DOHH2 (cell line): ENCODE data around the gene FLRT1.

Experiments
- H3F3A ChIP-seq: fragments of 200-600 bp; sonication (generic), shearing (Covaris generic); 2 replicates; pipeline ENCODE4 v1.6.0; 2016; ENCODE audit warnings: antibody characterized with exemption, mild to moderate bottlenecking; ENCODE audit not compliant: control insufficient read depth, insufficient read depth
- H3K27ac ChIP-seq: fragments of 200-600 bp; sonication (generic); 2 replicates; pipeline ENCODE4 v1.5.1; 2014; ENCODE audit warnings: low read depth, mild to moderate bottlenecking, low read length, moderate library complexity
- H3K27me3 ChIP-seq: fragments of 200-600 bp; sonication (generic); 2 replicates; pipeline ENCODE4 v1.6.1; 2014; ENCODE audit warnings: mild to moderate bottlenecking, low read length, mixed read lengths; ENCODE audit not compliant: control insufficient read depth
- H3K36me3 ChIP-seq: fragments of 200-600 bp; sonication (generic); 2 replicates; pipeline ENCODE4 v1.6.1; 2014; ENCODE audit warnings: mild to moderate bottlenecking, low read length, moderate library complexity, mixed read lengths; ENCODE audit not compliant: control insufficient read depth
- H3K4me1 ChIP-seq: fragments of 200-600 bp; sonication (generic); 2 replicates; pipeline ENCODE4 v1.6.1; 2014; ENCODE audit warnings: mild to moderate bottlenecking, low read length, mixed read lengths; ENCODE audit not compliant: control insufficient read depth
- H3K4me2 ChIP-seq: fragments of 200-600 bp; sonication (generic); 2 replicates; pipeline ENCODE4 v1.6.0; 2014; ENCODE audit warnings: mild to moderate bottlenecking, low read length, moderate library complexity
- H3K4me3 ChIP-seq: fragments of 200-600 bp; sonication (generic); 2 replicates; pipeline ENCODE4 v1.5.1; 2014; ENCODE audit warnings: mild to moderate bottlenecking, low read length, mixed read lengths
- H3K79me2 ChIP-seq: fragments of 200-600 bp; sonication (generic); 2 replicates; pipeline ENCODE4 v1.6.1; 2014; ENCODE audit warnings: mild to moderate bottlenecking, low read length, mixed read lengths; ENCODE audit not compliant: control insufficient read depth
- H3K9me2 ChIP-seq: fragments of 200-600 bp; sonication (generic); replicated peaks from 2 replicates; pipeline ENCODE4 v1.6.1; 2014; ENCODE audit warnings: mild to moderate bottlenecking, low read length, mixed read lengths; ENCODE audit not compliant: control insufficient read depth
- H3K9me3 ChIP-seq: fragments of 200-600 bp; sonication (generic); 2 replicates; pipeline ENCODE4 v1.6.1; 2014; ENCODE audit warnings: antibody characterized with exemption, low read length, mixed read lengths; ENCODE audit not compliant: control insufficient read depth, insufficient read depth
- H4K20me1 ChIP-seq: fragments of 200-600 bp; sonication (generic); 2 replicates; pipeline ENCODE4 v1.6.0; 2014; ENCODE audit warnings: low read depth, mild to moderate bottlenecking, antibody characterized with exemption, low read length, moderate library complexity; ENCODE audit not compliant: control insufficient read depth, insufficient read depth
- CTCF ChIP-seq: fragments of 200-600 bp; sonication (generic); IDR thresholded peaks from one replicate; pipeline ENCODE4 v1.5.1; 2014; ENCODE audit warnings: antibody characterized with exemption, mild to moderate bottlenecking, low read depth, low read length; ENCODE audit not compliant: poor library complexity, severe bottlenecking
- EZH2phosphoT487 ChIP-seq: fragments of 200-600 bp; sonication (generic); IDR thresholded peaks from 2 replicates; pipeline ENCODE4 v1.6.1; 2017; ENCODE audit warnings: borderline replicate concordance, mild to moderate bottlenecking, antibody characterized with exemption, low read length, moderate library complexity, mixed read lengths

The FLRT1 gene

GRCh38 chr11:63991558-63991957 is 44.2 kb upstream of the FLRT1 start:
- no peak overlapping the region for H3K4me3 ChIP-seq
- no peak overlapping the region for H3K4me2 ChIP-seq
- no peaks in the 10 kb centered on the region for H3K9me3 ChIP-seq
- no peak overlapping the region for H3K27ac ChIP-seq
- 0 out of 2 replicates have a peak, but pooled peaks cover 3% of the 10 kb centered on the region for H4K20me1 ChIP-seq
- no peaks in the 10 kb centered on the region for H3K27me3 ChIP-seq
- no peaks in the 10 kb centered on the region for H3K9me2 ChIP-seq
- peaks cover 29% of the 10 kb centered on the region for H3K79me2 ChIP-seq
- H3K4me1 ChIP-seq, result peaks cover 9% of the 10 kb centered on the region
- TF ChIP-seq EZH2phosphoT487 (no peak), CTCF (no peak)
- H3K36me3 ChIP-seq, result peaks cover 34% of the 10 kb centered on the region
- H3F3A ChIP-seq, result no peaks in the 10 kb centered on the region

GRCh38 chr11:63993100-63993499 is 42.6 kb upstream of the FLRT1 start:
- H3K36me3 ChIP-seq, result peaks cover 43% of the 10 kb centered on the region
- no peaks in the 10 kb centered on the region for H3K9me3 ChIP-seq
- peaks cover 13% of the 10 kb centered on the region for H3K79me2 ChIP-seq
- TF ChIP-seq CTCF (no peak), EZH2phosphoT487 (no peak)
- no peaks in the 10 kb centered on the region for H3K4me1 ChIP-seq
- no peak overlapping the region for H3K27ac ChIP-seq
- no peak overlapping the region for H3K4me3 ChIP-seq
- no peaks in the 10 kb centered on the region for H4K20me1 ChIP-seq
- H3K9me2 ChIP-seq, result no peaks in the 10 kb centered on the region
- no peaks in the 10 kb centered on the region for H3K27me3 ChIP-seq
- no peaks in the 10 kb centered on the region for H3F3A ChIP-seq
- no peak overlapping the region for H3K4me2 ChIP-seq

GRCh38 chr11:63993993-63994392 is 41.7 kb upstream of the FLRT1 start:
- Histone ChIP-seq H3K4me3 (no peak overlapping the region), H3K9me3 (no peaks in the 10 kb centered on the region), H3F3A (no peaks in the 10 kb centered on the region), H3K27ac (no peak overlapping the region), H3K79me2 (0 out of 2 replicates have a peak, but pooled peaks cover 6% of the 10 kb centered on the region), H3K9me2 (no peaks in the 10 kb centered on the region), H3K4me1 (peaks cover under 1% of the 10 kb centered on the region; the same call in 1 of the 2 replicates), H3K27me3 (no peaks in the 10 kb centered on the region), H4K20me1 (no peaks in the 10 kb centered on the region), H3K4me2 (no peak overlapping the region), H3K36me3 (peaks cover 36% of the 10 kb centered on the region)
- no peak for TF ChIP-seq CTCF

GRCh38 chr11:63996512-63996911 is 39.2 kb upstream of the FLRT1 start:
- Histone ChIP-seq H4K20me1 (no peaks in the 10 kb centered on the region), H3K9me3 (no peaks in the 10 kb centered on the region), H3K27ac (no peak overlapping the region), H3K27me3 (no peaks in the 10 kb centered on the region), H3K9me2 (no peaks in the 10 kb centered on the region), H3K4me1 (peaks cover 19% of the 10 kb centered on the region), H3K79me2 (no peaks in the 10 kb centered on the region), H3K4me3 (no peak overlapping the region), H3K36me3 (peaks cover 19% of the 10 kb centered on the region), H3K4me2 (no peak overlapping the region), H3F3A (no peaks in the 10 kb centered on the region)
- TF ChIP-seq CTCF, result no peak
